ENCODE measurements around the gene EIF4G1.

Gene EIF4G1

DNA sequence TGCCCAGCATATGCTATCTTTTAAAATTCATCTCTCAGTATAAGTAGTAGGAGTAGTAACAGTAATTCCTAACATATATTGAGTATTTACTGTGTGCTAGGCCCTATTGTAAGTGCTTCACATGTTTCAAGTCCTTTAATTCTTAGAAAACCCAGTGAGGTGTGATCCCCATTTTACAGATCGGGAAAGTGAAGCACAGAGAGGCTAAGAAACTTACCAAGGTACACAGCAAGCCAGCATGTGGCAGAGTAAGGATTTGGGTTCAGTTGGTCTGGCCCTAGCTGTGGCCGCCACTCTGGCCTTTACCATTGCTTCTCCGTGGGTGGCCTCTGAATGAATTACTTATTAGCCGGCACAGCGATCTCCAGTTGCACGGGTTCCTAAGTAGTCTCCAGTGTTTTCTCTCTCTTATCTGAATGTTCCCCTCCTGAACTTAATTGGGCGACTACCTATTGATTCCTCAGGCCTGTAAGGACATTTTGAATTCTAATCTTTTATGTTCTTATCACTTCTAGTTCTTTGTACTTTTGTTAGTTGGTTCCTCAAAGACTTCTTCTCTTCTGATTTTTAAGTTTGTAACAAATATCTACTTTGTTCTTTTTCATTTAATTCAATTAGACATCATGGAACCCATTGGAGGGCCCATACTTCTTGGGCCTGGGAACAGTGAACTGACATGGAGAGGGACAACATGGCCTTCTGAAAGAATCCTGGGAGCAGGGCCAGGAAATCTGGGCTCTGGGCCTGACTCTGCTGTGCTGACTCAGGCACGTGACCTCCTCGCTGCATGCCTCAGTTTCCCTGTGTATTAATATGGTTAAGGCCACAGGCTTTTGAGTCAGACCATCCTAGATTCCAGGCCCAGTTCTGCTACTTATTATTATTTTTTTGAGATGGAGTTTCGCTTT lies 35.4 kb downstream of the EIF4G1 start:
- DNase-seq (ENCODE audit: extremely low read depth in 1 of 2, low read depth in 1 of 2), result no peak

DNA sequence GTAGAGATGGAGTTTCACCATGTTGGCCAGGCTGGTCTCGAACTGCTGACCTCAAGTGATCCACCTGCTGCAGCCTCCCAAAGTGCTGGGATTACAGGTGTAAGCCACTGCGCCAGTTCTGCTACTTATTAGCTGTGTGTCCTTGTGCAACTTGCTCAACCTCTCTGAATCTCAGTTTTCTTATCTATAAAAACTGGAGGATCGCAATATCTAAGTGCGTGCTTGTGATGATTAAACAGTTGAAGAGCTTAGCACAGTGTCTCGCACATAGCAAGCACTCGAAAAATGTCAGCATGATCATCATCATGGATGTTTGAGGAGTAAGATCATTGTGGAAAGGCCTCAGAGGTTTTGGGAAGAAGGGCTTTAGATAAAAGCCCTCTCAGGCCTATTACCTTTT lies 36.2 kb downstream of the EIF4G1 start:
- DNase-seq (ENCODE audit: extremely low read depth in 1 of 2, low read depth in 1 of 2), result no peak

DNA sequence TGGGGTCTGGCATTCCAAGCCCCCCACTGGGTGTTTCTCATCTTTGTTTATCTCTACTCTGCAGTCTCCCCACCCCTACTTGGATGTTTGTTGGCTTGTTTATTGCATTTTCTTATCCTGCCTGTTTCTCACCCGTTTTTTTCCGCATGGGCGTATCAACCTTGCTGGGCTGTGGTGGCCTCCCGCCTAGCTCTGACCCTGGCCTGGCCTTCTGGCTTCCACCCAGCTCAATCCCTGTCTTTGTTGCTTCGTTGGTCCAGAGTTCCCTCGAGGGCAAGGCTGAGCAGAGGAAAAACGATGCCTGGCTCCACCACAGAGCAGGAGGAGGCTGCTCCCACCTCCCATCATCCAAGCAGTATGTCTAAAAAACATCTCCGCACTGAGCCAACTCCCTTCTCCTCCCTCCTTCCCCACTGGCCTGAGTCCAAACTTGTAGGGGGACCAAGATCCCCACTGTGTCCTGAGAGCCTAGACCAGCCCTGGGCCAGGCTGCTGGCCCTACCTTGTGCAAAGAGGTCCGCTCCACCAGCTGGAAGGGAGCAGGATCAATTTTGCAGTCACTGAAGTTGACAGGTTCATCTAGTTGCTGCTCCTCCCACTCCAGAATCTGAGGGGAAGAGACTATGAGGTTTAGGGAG lies 37.2 kb downstream of the EIF4G1 start:
- DNase-seq (ENCODE audit: extremely low read depth in 1 of 2, low read depth in 1 of 2), result no peak

DNA sequence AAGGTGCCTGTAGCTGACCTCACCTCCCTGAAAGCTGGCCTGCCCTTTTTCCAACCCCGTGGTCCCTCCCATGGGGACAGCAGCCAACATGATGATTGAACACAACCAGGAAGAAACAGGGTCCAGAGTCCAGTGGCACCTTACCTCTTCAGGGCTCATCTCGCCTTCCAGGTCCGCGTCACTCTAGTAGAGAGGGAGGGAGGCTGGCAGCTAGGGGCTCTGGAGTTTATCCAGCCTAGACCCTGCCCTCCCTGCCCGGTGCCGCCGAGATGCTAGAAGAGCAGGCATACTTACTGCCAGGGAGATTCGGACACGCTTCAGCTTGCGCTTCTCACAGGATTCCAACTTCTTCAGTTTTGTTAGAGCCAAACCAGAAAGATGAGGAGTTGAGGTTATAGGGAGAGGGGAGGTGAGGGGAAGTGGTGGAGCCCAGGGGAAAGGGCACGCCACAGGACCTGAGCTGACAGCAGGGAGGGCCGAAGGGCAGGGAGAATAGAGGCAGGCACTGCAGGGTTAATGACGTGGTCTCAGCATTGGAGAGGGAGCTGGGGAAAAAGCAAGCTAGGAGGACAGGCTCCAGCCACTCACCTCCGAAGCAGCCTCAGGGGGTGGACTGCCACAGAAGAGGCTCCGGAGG lies 37.9 kb downstream of the EIF4G1 start:
- no peak for DNase-seq (ENCODE audit: extremely low read depth in 1 of 2, low read depth in 1 of 2)

DNA sequence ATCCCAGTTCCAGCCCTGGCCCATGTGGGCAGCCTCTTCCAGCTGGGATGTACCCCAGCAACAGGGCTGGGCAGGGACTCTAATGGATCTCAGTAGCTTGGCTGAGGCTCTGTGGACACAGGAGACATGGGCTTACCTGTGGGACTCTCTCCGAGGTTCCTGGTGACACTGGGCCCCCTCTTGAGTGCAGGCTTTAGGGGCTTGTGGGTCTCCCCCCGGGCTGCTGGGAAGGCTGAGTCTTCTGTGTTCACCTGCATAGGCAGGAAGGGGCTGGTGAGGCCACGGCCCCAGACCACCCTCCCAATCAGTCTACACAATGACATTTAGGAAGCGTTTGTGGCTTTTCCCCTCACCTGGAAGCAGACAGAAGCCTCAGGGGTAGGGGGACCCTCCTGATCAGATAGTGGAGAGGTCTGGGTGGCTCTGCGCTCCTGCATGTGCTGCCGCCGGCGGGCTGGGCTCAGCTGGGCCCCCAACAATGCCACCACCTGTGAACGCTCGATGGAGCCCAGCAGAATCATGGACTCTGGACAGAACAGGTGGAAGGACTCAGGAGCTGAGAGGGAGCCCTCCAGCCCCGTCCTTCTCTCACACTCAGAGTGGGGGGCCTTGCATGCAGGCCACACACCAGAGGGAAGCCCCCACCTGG lies 38.6 kb downstream of the EIF4G1 start:
- no peak for DNase-seq (ENCODE audit: extremely low read depth in 1 of 2, low read depth in 1 of 2)

DNA sequence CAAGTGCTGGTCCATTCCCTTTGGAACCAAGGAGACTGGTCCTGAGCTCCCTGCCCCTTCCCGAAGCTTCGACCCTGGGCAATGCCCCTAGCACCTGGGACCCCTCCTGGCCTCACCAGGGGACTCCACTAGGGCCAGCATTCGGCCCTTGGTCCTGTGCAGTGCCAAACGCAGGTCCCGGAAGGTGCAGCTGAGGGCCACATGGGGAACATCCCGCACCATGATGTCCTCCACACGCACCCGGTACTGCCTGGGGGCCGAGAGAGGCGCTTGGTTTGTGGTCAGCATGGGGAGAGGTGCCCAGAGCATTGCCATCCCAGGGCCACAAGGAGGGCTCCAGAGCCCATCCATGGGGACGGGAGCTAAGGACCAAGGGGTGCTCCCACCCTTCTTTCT lies 39.1 kb downstream of the EIF4G1 start:
- no peak for DNase-seq (ENCODE audit: extremely low read depth in 1 of 2, low read depth in 1 of 2)

DNA sequence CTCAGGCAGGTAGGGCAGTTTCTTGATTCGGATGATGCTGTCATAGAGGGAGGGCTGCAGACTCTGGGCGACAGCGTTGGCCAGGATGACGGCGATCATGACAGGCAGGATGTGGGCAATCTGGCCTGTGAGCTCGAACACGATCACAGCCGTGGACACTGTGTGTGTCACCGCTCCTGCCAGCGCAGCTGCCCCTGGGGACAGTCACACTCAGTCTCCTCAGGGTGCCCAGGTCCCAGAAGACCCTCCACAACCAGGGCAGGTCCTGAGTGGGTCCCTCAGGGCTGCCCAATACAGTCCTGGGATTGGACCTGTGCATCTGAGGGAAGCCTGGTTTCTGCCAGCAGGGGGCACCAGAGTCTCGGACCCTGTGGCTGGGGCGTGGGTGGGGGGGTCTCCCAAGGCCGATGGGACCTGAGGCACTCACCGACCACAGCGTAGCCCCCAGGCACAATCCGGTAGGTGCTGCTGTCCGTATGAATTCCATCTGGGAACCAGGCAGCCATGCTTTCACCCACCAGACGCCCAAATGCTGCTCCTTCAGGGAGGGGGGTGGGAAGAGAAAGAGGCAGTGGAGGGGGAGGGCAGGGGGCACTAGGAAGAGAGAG lies 39.8 kb downstream of the EIF4G1 start:
- DNase-seq (ENCODE audit: extremely low read depth in 1 of 2, low read depth in 1 of 2), result peak in 1 of 2 donors; percentile 51

DNA sequence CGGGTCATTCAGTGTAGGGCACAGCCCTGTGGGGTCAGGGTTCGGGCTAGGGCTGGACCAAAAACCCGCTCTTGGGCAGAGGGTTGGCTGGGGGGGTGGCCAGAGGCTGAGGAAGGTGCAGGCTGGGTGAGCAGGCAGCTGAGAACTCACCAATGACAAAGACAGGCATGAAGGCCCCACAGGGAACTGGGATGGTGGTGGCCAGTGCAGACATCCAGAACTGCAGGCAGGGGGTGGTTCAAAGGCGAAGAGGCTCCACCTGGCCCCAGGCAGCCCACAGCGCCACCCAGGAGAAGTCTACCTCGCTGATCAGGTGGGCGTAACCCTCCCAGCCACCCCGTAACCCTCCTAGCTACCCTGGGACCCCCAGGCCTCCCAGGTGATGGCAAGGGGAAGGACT lies 40.3 kb downstream of the EIF4G1 start:
- no peak for DNase-seq (ENCODE audit: extremely low read depth in 1 of 2, low read depth in 1 of 2)

DNA sequence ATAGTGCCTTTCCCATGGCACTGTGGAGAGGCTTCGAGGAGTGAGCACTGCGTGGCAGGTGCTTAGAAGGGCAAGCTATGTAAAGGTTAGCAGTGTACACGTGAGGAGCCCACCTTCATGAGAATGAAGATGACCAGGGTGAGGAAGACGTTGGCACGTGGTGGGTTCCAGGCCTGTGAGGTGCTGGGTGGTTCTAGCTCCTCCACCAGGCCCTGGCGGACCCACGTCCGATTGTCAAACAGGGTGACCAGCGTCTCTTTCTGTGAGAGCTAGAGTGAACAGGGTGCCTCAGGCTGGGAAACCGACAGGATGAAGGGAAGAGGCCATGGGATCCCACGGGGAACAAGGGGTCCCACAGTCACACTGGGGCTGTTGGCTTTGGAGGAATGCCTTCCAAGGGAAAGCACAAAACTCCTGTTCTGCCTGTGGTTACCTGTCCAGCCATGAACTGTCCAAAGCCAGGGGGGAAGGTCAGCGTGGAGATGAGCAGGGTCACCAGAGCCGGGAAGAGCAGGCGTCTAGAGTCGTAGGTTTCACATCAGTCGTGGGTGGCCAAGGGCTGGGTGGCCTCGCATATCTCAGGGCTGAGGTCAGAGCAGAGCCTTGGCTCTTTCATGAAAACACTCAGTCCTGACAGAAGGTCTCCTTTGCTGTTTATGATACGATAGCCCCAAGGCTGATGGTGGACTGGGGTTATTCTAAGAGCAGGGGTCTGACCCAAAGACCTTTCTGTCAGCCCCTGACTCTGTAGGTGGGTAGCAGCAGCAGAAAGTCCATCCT lies 41.0 kb downstream of the EIF4G1 start:
- DNase-seq (ENCODE audit: extremely low read depth in 1 of 2, low read depth in 1 of 2), result no peak

DNA sequence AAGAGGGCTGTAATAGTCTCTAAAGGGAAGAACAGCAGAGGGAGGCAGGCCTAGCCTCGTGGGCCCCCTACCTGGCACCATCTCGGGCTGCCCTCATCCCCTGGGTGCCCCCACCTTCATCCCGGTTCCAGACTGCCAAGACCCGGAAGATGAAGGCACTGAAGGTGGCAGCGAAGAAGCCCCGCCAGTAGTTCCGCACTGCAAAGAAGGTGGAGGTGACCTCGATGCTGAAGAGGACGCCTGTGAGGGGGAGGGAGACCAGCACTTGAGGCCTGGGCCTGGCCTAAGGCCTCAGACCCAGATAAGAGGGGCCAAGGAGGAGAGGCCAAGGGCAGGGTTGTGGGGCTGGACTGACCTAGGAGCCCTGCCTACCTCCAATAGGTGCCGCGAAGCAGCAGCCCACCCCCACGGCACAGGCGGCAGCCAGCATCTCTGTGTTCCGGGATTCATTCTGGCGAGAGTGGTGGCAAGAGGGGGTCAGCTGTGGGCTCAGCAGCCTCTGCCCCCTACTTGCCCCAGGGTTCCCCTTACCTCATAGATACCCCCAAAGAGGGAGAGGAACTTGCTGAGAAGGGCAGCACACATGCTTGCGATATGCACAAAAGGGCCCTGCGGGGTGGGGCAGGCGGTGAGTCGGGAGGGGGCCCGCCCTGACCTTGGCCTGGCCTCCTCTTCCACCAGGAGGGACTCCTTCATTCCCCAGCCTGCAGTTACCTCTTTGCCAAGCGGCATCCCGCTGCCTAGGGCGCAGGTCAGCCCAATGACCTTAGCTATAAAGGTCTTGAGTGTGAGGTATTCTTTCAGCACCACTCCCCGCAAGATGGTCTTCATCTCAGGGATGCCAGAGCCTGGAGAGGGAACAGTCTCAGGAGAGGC lies 43.1 kb downstream of the EIF4G1 start:
- no peak for DNase-seq (ENCODE audit: extremely low read depth in 1 of 2, low read depth in 1 of 2)

DNA sequence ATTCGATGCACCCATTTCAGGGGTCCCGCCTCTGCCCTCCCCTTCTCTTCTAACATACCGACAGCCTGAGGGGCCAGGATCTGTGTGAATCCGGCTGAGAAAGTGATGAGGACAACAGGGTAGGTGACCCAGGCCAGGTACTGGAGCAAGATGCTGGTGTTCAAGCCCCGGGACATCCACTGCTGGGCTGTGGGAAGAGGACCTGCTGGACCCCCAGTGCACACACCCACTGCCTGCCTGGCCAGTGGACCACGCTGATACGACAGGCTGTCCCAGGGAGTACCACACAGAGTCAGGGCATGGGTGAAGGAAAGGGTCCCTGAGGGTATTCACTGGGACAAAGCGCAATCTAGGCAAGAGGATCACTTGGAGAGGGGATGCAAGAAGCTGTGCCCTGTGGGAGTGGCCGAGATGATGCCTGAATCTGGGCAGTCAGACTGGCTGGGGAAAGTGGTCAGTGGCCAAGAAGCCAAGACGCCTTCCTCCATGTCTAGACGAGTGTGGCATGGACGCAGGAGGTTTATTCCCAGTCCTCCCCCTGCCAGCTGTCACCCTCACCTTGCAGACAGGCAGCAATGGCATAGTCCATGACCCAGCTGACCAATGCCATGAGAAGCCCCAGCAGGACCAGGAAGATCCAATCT lies 43.8 kb downstream of the EIF4G1 start:
- DNase-seq (ENCODE audit: extremely low read depth in 1 of 2, low read depth in 1 of 2), result no peak

DNA sequence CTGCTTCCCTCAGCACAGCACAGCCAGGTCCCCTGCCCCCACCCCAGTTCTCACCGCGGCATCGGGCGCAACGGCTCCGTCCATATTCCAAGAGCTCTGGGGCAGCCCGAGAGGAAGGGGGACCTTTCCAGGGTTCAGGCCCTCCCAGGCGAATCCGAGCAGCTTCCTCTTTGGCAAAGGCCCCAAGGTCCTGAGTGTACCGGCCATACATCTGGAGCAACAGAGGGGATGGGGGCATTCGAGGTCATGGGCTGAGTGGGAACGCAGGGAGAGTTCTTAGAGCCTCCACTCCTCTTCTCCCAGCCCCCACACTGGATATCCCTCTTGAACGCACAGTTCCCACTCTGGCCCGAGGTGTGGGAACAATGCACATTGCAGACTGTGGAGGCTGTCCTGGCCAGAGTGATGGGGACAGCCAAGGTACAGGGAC lies 44.5 kb downstream of the EIF4G1 start:
- no peak for DNase-seq (ENCODE audit: extremely low read depth in 1 of 2, low read depth in 1 of 2)

DNA sequence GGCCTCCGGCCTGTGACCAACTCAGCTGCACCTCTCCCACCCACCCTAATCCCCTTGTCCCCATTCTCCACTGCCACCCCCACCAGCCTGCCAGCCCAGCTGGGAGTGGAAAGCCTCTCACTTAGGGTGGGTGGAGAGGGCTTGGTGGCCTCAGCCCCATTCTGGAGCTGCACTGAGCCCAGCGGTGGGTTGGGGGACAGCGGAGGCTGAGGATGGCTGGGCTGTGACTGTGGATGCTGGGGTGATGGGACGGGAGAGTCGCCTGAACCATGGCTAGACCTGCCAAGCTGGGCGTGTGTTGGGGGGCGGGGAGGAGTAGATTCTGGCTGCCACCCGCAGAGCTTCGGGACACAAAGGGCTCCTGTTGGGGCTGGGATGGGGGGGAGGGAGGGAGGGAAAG lies 45.2 kb downstream of the EIF4G1 start:
- no peak for DNase-seq (ENCODE audit: extremely low read depth in 1 of 2, low read depth in 1 of 2)

DNA sequence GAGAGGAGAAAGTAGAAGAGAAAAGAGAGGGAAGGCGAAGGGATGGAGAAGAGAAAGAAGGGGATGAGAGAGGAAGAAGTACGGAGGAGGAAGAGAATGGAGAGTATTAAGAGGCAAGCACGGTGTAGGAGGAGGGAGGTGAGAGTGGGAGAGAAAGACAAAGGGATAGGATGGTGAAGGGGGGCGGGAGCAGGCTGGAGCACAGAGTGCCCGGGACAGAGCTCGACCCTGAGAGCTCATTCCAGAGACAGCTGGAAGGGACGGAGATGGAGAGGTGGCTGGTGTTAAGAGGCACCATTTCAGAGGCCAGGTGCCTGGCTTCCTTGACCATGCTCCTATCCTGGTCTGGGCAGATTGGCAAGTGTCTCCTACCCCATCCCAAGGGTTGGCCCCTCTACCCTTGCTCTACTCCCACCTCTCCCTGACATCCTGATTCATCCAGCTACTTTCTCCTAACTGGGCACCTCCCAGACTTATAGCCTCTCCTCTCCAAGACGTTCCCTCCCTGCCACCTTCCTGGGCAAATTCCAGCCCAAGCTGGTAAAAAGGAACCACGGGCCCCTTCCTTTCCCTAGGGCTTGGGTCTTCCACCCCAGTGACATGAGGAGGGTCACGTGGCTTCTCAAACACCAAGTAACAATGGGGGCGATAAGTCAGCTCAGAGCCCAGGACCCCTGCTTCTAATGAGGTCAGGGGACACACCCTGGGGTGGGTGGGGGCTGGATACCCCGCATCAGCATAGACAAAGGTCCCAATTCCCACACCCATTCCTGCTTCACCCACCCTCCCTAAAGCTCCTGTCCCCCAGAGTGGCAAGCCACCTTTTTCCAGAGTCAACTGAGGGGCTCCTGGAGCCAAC lies 45.9 kb downstream of the EIF4G1 start:
- DNase-seq (ENCODE audit: extremely low read depth in 1 of 2, low read depth in 1 of 2), result no peak

DNA sequence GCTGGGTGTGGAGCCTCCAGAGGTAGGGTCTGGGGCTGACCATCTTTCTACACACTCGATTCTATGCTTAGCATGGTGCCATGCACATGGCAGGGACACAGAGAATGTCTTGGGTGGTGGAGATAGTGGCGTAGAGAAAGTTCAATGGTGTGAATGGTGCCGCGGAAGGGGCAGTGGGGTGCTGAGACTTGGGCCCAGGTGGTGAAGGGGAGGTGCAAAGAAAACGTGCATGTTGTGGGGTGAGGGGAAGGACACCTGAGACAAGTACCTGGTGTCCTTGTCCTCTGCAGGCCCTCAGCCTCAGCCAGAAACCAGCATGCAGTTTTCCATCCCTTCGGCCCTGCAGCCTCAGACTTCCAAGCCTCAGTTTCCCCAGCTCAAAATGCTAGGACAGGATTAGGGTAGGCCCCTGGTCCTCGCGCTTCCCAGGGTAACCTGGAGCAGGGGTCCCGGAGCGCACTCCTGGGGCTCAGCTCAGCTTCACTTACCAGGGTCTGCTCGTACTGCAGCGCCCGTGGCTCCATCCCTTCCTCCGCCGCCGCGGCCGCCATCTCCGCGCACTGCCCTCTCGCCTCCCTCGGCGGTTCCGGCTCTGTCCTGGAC lies 46.6 kb downstream of the EIF4G1 start:
- no peak for DNase-seq (ENCODE audit: extremely low read depth in 1 of 2, low read depth in 1 of 2)

DNA sequence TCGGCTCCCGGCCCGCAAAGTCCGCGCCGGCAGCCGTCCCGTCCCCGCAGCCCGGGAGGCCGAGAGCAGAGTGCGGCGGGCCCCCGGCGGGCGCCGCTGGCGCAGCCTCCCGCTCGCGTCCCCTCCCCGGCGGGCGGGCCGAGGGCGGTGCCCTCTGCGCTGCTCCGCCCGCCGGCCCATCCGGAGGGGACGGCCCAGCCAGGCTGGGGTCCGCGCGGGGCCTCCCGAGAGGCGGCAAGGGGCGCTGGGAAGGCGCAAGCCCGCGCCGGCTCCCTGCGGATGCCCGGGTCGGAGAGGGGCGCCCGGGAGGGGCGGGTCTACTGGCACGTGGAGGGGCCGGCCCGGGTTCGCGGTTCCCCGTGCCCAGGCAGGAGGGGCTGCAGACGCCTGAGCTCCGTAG lies 47.1 kb downstream of the EIF4G1 start, which contains the start of the genes CLCN2 and POLR2H:
Gene CLCN2 (minus strand): TSS at position 74 of the 400 bp plus-strand sequence. CDS start 126 bp downstream, outside the sequence.
Gene POLR2H (plus strand): TSS at position 179 of the 400 bp plus-strand sequence. CDS start 1,783 bp downstream, outside the sequence.
- DNase-seq (ENCODE audit: extremely low read depth in 1 of 2, low read depth in 1 of 2), result peak in 1 of 2 donors; percentile 31
